Neural progenitor cell (in vitro differentiated cells): ENCODE results near the gene PIM3. TPM values are rescaled to one million over a fixed set of nuclear protein-coding genes. Genes with fewer than 3 reads are reported as not detected.
A peak's percentile ranks its signal among the peaks of the same experiment; 100 is the strongest.

Source experiments
- DNase-seq: peaks from one replicate; pipeline ENCODE4 v3.0.0-alpha.2; 2016; ENCODE audit warnings: low spot score
- H2AFZ ChIP-seq: fragments of 200-600 bp; sonication (generic); replicated peaks from 2 replicates; pipeline ENCODE4 v1.6.1; 2016; ENCODE audit warnings: antibody characterized with exemption
- H3F3A ChIP-seq: fragments of 200-600 bp; sonication (generic); 2 replicates; pipeline ENCODE4 v1.6.1; 2016; ENCODE audit warnings: antibody characterized with exemption, low read depth
- H3K27ac ChIP-seq: fragments of 200-600 bp; sonication (generic); 2 replicates; pipeline ENCODE4 v1.5.1; 2016; ENCODE audit warnings: mild to moderate bottlenecking
- H3K27me3 ChIP-seq: fragments of 200-600 bp; sonication (generic); 2 replicates; pipeline ENCODE4 v1.6.1; 2016; ENCODE audit warnings: mild to moderate bottlenecking, moderate library complexity
- H3K36me3 ChIP-seq: fragments of 200-600 bp; sonication (generic); 2 replicates; pipeline ENCODE4 v1.5.1; 2016
- H3K4me1 ChIP-seq: fragments of 200-600 bp; sonication (generic); 2 replicates; pipeline ENCODE4 v1.6.1; 2016; ENCODE audit warnings: mixed run types
- H3K4me2 ChIP-seq: fragments of 200-600 bp; sonication (generic); 2 replicates; pipeline ENCODE4 v1.6.1; 2016
- H3K4me3 ChIP-seq: fragments of 200-600 bp; sonication (generic); 2 replicates; pipeline ENCODE4 v1.5.1; 2016
- H3K79me2 ChIP-seq: fragments of 200-600 bp; sonication (generic); 2 replicates; pipeline ENCODE4 v1.6.1; 2016; ENCODE audit warnings: low read depth
- H3K9ac ChIP-seq: fragments of 200-600 bp; sonication (generic); 2 replicates; pipeline ENCODE4 v1.6.1; 2016
- H3K9me3 ChIP-seq: fragments of 200-600 bp; sonication (generic); 2 replicates; pipeline ENCODE4 v1.5.1; 2016; ENCODE audit warnings: low read depth
- H4K20me1 ChIP-seq: fragments of 200-600 bp; sonication (generic); 2 replicates; pipeline ENCODE4 v1.6.1; 2016; ENCODE audit warnings: low read depth
- H3K27ac Mint-ChIP-seq: 3 replicates; pipeline ENCODE4 v1.8.0; 2021; ENCODE audit warnings: mixed read lengths
- H3K27me3 Mint-ChIP-seq: 2 replicates; pipeline ENCODE4 v1.8.0; 2022; ENCODE audit warnings: low read depth, mild to moderate bottlenecking, inconsistent platforms, moderate library complexity, mixed read lengths; ENCODE audit not compliant: insufficient read depth
- H3K36me3 Mint-ChIP-seq: 3 replicates; pipeline ENCODE4 v1.8.0; 2021; ENCODE audit warnings: mixed read lengths
- H3K4me1 Mint-ChIP-seq: 3 replicates; pipeline ENCODE4 v1.8.0; 2021; ENCODE audit warnings: mixed read lengths
- H3K4me3 Mint-ChIP-seq: 3 replicates; pipeline ENCODE4 v1.8.0; 2021; ENCODE audit warnings: mild to moderate bottlenecking, moderate library complexity, mixed read lengths
- H3K9me3 Mint-ChIP-seq: 3 replicates; pipeline ENCODE4 v1.8.0; 2020; ENCODE audit warnings: mixed read lengths
- CTCF ChIP-seq: fragments of 200-600 bp; sonication (generic); IDR thresholded peaks from 2 replicates; pipeline ENCODE4 v1.5.1; 2017; ENCODE audit warnings: antibody characterized with exemption, mild to moderate bottlenecking
- EZH2 ChIP-seq: fragments of 200-600 bp; sonication (generic); IDR thresholded peaks from 2 replicates; pipeline ENCODE4 v1.6.1; 2017; ENCODE audit warnings: antibody characterized with exemption, mild to moderate bottlenecking, moderate library complexity
- EZH2phosphoT487 ChIP-seq: fragments of 200-600 bp; sonication (generic); IDR thresholded peaks from 2 replicates; pipeline ENCODE4 v1.6.1; 2017; ENCODE audit warnings: antibody characterized with exemption
- total RNA-seq: library from RNA; depleted of rRNA; stranded (reverse); fragments of >200 nt; gene quantifications from 2 replicates; pipeline ENCODE4 v1.2.3, GENCODE V29; 2015; ENCODE audit warnings: low replicate concordance

The PIM3 gene
- total RNA-seq, 1 donor from 2014 or later, result 15.1 TPM

GRCh38 chr22:49933236-49934159, 27.1 kb upstream of the PIM3 start:
- no peaks in the 10 kb centered on the region for H3K36me3 ChIP-seq
- no peaks in the 10 kb centered on the region for H3K79me2 ChIP-seq
- peaks cover 53% of the 10 kb centered on the region for H3K27me3 ChIP-seq
- no peaks in the 10 kb centered on the region for H3K36me3 Mint-ChIP-seq
- peaks cover 4% of the 10 kb centered on the region for H3F3A ChIP-seq
- peaks cover 3% of the 10 kb centered on the region for H4K20me1 ChIP-seq
- peaks cover 8% of the 10 kb centered on the region for H3K27me3 Mint-ChIP-seq
- no peak overlapping the region for H3K9ac ChIP-seq
- H2AFZ ChIP-seq, result no peak overlapping the region
- no peak overlapping the region for H3K4me2 ChIP-seq
- DNase-seq, result no peak
- no peak overlapping the region for H3K27ac ChIP-seq
- peaks cover 13% of the 10 kb centered on the region for H3K4me1 Mint-ChIP-seq
- H3K4me1 ChIP-seq, result peaks cover 15% of the 10 kb centered on the region
- TF ChIP-seq EZH2, result no peak
- TF ChIP-seq EZH2phosphoT487, result no peak
- no peak for TF ChIP-seq CTCF
- H3K4me3 Mint-ChIP-seq, result peak overlapping the region; percentile 27
- H3K9me3 Mint-ChIP-seq, result no peaks in the 10 kb centered on the region
- no peaks in the 10 kb centered on the region for H3K9me3 ChIP-seq
- H3K27ac Mint-ChIP-seq, result peak overlapping the region; percentile 61
- no peak overlapping the region for H3K4me3 ChIP-seq

GRCh38 chr22:49934160-49934890, 26.2 kb upstream of the PIM3 start:
- Histone ChIP-seq H3K9me3 (no peaks in the 10 kb centered on the region), H3K4me2 (peak overlapping the region; percentile 76), H4K20me1 (peaks cover 3% of the 10 kb centered on the region), H3K4me1 (peaks cover 15% of the 10 kb centered on the region), H3K4me3 (no peak overlapping the region), H3K27ac (no peak overlapping the region), H3K9ac (no peak overlapping the region), H3K27me3 (peaks cover 45% of the 10 kb centered on the region), H3K79me2 (no peaks in the 10 kb centered on the region), H3F3A (peaks cover 4% of the 10 kb centered on the region), H2AFZ (no peak overlapping the region), H3K36me3 (no peaks in the 10 kb centered on the region)
- Mint-ChIP-seq H3K27ac (no peak overlapping the region), H3K9me3 (no peaks in the 10 kb centered on the region), H3K36me3 (no peaks in the 10 kb centered on the region), H3K27me3 (peaks cover 8% of the 10 kb centered on the region), H3K4me1 (peaks cover 18% of the 10 kb centered on the region), H3K4me3 (no peak overlapping the region)
- TF ChIP-seq EZH2 (no peak), CTCF (no peak), EZH2phosphoT487 (no peak)
- no peak for DNase-seq

DNA sequence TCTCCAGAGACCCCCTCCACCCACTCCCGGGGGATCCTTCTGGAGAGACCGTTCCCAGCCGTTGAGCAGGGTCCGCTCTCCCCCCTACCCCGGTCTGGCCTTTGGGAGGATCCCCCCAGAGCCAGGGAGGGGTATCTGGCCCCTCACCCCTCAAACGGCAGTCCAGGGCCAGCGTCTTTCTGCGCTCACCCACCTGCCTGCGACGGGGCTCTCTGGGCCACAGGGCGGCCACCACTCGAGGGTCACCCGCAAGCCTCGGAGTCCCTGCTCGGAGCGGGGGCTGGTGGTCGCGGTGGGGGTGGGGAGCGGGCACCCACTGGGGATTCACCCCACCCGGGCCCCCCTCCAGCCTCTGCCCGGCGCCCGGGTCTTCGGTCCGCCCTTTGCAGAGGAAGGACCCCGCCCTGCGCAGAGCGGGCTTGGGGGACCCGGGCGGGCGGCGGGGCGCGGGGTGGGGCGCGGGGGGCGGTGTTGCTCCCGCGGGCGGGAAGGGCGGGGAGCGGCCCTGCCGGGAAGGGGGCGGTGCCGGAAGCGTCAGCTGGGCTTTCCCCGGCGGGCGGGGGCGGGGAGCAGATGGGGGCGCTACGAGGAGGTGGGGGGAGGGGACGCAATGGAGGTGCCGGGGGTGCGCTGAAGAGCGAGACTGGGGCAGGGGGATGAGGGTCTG, 25.5 kb upstream of the PIM3 start:
- H3K4me1 Mint-ChIP-seq, result peaks cover 20% of the 10 kb centered on the region
- H3K4me2 ChIP-seq, result peak overlapping the region; percentile 76
- peaks cover 3% of the 10 kb centered on the region for H4K20me1 ChIP-seq
- peaks cover 8% of the 10 kb centered on the region for H3K27me3 Mint-ChIP-seq
- H3K4me3 Mint-ChIP-seq, result no peak overlapping the region
- peaks cover 4% of the 10 kb centered on the region for H3F3A ChIP-seq
- no peak overlapping the region for H3K27ac Mint-ChIP-seq
- no peak overlapping the region for H3K27ac ChIP-seq
- H3K27me3 ChIP-seq, result peaks cover 38% of the 10 kb centered on the region
- H3K4me1 ChIP-seq, result peaks cover 15% of the 10 kb centered on the region
- H3K36me3 ChIP-seq, result no peaks in the 10 kb centered on the region
- no peaks in the 10 kb centered on the region for H3K79me2 ChIP-seq
- no peaks in the 10 kb centered on the region for H3K36me3 Mint-ChIP-seq
- H3K9me3 Mint-ChIP-seq, result no peaks in the 10 kb centered on the region
- H3K9me3 ChIP-seq, result no peaks in the 10 kb centered on the region
- TF ChIP-seq CTCF (no peak), EZH2 (no peak), EZH2phosphoT487 (no peak)
- peak; percentile 65 for DNase-seq
- H3K9ac ChIP-seq, result no peak overlapping the region
- no peak overlapping the region for H2AFZ ChIP-seq
- H3K4me3 ChIP-seq, result peak overlapping the region; percentile 37
